H4 (cell line): ENCODE data around the gene DDX51. TPM values are rescaled to one million over a fixed set of nuclear protein-coding genes. Genes with fewer than 3 reads are reported as not detected.
A peak's percentile ranks its signal among the peaks of the same experiment; 100 is the strongest.

Source experiments
- DNase-seq: peaks from one replicate; pipeline ENCODE4 v3.0.0-alpha.2; 2015; ENCODE audit warnings: low spot score
- total RNA-seq: library from RNA; depleted of rRNA; stranded (reverse); fragments of >200 nt; shearing (Covaris generic); gene quantifications from 2 replicates; pipeline ENCODE4 v1.2.3, GENCODE V29; 2014

Gene DDX51
- total RNA-seq, 1 experiment from 2014 or later: 4.2 TPM

DNA sequence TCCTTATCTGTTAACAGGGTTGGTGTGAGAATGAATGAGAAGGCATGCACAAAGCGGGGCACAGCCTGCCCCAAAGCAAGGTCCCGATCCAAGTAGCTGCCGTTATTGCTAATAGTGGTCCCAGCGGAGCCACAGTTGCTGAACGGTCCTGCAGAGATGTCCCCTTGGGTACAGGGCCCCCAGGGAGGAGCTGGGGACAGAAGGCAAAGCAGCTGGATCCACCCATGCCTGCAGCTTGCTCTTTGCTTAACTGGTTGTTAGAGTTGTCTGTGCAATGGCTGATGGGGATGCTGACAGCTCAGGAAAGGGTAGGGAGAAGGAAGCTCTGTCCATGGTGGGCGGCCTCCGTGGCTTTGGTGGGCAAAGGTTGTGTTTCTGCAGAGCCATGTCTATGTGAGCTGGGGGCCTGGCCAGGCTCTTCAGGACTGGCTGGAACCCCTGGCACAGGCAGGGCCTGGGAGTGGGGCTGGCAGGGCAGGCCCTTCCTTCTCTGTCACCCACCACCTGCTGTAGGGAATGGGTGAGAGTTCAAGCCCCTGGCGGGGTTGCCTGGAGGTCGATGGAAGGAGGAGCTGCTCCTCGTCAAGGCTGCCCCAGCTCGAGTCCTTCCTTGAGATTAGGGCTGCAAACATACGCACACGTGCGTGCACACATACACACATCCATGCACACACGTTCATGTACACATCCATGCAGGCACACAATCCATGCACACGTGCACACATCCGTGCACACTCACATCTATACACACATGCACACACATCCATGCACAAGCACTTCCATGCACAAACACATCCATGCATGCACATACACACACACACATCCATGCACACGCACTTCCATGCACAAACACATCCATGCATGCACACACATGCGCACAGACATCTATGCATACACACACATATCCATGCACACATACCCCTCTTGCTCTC is 35.6 kb upstream of the DDX51 start:
- DNase-seq: no peak

DNA sequence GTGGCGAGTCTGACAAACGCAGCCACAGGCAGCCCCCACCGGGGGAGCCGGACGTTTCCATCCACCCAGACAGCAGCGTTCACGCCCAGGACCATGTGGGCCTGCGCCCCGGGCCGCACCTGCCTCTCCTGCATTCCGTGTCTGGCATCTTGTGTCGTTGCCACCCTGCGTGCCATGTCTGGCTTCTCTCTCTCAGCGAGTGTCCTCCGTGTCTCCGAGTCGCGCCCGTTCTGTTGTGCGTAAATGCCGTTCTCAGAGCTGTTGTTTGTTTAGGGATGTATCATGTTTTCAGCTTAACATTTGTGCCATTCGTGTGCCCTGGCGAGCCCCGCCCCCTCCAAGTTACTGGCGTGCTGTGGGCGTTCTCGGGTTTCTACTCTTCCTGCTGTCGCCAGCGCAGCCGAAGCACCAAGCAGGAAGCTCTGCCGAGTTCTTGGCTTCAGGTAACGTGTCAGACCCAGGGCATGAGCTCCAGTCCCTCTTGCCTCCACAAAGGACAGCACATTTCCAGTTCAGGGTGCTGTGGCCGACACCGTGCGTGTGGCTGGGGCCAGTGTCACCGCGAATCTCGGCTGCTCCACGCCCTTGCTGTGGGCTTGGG is 34.8 kb upstream of the DDX51 start:
- no peak for DNase-seq

DNA sequence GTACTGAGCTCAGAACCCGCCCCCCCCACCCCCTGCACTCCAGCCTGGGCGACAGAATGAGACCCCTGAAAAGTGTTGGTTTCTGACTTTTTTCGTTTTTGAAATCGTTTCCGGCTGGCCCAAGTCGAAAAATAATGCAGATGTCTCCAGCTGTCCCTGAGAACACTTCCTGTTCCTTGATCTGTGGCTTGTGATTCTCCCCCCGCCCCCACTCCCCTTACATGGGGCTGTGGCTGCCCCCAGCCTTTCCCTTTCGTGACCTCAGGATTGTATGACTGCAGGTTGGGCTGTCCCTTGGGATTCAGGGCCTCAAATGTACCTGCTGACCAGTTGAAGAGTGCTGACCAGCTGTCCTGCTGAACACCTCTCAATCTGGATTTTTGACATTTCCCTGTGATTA is 34.2 kb upstream of the DDX51 start:
- no peak for DNase-seq

DNA sequence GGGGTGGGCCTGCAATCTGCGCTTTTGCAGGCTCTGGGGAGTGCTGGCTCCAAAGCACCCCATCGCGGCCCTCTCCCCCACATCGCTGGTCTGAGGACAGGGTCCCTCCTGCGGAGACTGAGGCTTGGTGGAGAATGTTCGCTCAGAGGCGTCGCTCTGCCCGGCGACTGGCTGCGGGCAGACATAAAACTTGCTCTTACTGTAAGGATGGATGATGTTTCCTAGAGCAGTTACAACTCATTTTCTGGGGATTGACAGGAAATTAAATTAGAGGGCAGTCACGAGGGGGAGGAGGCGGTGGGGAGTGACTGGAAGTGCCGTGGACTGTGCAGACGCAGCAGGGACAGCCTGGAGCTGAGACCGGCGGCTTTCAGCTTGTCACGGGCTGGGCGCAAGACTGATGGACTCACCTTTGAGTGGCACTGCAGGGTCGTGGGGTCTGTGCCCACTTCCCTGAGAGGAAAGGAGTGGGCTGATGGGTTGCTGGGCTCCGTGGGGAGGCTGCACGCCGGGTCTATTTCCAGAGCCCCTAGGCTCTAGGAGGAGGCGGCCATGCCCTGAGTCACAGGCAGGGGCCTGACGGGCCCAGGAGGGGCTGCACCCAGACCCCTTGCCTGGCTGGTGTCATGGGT is 32.9 kb upstream of the DDX51 start:
- no peak for DNase-seq

DNA sequence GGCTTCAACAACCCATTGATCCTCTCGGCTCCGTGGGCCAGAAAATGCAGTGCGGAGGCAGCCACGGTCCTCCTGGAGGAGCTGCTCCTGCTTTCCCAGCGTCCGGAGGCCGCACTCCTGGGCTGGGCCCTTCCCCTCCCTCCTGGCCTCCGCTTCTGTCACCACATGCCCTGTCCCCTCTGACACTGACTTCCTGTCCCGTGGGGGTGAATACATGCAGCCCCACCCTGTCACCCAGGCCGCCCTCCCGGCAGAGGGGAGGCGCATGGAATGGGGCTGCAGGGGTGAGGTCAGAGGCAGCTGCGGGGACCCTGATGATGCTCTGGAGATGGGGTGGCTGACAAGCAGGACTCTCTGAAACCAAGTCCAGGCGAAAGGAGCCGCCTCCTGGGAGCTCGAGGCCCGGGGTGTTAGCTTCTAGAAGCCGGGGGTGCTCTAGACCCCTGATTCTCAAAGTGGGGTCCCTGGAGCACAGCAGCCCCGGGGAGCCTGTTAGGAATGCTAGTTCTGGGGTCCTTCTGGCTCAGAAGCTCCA is 32.3 kb upstream of the DDX51 start:
- no peak for DNase-seq

DNA sequence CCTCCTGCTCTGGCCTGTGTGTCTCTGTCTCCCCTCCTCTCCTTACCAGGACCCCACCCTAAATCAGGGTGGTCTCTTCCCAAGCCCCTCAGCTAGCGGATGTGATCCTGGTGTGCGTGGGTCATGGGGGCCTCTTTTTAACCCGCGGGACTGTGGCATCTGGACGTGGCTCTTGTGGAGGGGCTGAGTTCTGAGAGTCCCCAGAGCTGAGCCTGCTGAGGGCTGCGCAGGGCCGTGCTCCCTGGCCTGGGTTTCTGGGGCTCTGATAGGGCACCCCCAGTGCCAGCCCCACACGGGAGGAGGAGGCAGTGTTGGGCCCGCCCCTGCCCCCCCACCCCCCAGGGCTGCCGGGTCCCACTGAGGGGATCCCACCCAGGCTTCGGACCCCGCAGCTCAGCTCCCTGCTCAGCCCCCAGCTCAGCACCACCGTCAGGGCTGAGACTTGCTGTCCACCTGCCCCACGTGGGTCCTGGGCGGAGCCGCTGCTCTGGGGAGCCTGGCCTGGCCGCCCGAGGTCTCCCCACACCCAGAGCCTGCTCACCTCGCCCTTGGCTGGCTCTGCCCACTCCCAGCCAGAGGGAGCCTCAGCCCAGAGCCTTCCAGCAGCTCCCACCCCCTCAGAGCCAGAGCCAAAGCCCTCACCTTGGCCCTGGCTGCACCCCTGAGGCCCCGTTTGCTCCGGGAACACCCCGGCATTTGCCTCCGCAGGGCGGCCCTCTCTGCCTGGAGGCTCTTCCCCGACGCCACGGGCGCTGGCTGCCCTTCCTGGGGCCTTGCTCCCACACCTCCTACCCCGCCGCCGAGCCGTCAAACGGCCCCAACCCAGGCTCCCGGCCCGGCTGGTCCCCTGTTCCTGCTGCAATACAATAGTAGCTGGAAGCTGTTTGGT is 31.6 kb upstream of the DDX51 start:
- no peak for DNase-seq

DNA sequence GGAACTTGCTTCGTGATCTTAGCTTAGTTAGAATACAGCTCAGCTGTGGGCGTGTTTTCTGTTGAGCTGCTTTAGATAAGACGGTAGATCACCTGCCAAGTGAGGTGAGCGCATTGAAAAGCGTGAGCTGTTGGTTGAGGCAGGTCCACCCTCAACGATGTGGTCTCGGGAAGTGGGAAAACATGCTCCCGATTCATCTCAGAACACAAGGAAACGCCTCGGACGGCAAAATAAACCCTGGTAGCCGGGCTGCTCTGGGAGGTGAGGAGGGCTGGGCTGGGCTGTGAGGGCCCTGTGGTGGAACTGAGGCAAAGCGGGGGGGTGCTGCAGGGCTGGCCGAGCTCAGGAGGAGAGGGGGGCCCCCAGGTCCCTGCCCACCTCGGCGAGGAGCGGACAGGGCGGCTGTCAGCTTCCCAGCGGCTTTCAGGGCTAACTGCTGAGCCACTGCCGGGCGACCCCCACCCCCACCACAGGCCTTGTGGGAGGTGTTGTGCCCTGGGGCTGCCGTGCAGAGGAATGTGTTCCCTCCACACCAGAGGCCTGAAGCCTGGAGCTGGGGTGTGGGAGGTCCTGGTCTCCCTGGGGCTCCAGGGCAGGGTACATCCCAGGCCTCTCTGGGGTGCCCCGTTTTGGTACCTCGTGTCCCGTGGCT is 30.8 kb upstream of the DDX51 start:
- DNase-seq: no peak

DNA sequence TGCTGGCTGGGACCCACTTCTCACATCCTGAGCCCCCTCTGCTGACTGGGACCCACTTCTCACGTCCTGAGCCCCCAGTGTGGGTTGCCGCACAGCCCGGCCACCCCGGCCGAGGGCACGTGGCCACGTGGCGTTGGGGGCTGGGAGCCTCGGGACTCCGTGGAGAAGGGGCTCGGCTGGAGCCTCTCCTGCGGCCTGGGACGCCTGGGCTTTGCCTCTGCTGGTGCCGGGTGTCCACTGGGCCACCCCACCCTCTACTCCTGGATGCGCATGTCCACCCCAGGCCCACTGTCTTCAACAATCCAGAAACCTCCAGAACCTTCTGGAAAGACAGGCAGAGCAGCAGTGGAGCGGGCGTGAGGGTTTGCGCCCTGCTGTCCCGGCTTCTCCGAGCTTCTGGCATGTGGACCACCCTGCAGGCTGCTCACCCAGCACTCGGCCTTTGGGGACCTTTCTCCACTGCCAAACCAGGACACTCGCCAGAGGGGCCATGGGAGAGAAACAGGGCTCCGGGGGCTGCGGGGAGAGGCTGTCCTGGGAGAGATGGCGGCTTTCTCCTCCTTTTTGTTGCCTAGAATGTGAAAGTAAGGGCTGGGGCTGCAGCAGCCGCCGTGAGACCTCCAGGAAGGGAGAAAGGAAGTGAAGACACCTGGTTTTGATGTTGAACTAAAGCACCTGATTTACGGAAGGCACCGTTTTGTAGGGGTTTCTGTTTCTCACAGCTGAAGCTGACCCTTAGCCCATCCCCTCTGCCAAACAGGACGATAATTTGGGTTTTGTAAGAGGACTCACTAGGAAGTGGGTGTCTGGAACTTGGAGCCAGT is 30.1 kb upstream of the DDX51 start:
- no peak for DNase-seq

DNA sequence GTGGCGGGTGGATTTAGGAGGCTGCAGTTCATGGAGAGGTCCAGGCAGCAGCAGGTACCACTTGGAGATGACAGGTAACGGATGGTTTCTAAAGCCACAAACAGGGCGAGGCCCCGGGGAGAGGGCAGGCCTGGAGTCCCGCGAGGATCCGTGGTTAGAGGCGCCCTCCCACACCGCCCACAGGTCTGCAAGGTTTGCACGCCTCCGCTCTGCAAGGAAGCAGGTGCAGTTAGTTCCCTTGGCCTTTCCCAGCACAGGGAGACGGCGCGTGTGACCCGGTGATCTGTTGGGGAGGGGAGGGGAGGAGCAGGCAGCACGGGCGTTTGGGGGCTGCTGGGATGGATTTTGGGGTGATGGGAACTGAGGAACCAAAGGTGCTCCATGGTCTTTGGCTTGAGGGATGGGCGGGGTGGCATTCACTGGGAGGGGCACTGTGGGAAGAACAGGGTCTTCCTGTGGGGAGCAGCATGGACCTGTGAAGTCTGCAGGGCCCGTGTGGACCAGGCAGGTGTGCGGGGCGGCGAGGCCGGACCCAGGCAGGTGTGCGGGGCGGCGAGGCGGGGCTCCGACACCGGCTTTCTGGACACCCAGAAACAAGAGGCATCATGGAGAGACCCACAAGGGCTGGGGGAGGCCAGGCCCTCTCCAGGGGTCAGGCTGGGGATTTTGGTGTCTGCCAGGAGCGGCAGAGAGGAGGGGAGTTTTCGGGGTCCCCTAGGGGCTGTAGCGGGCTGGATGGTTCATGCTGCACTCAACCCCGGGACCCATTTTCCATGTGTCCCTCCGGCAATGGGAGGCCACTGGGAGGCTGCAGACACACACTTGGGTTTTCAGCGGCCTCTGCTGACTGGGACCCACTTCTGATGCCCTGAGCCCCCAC is 29.3 kb upstream of the DDX51 start:
- no peak for DNase-seq

DNA sequence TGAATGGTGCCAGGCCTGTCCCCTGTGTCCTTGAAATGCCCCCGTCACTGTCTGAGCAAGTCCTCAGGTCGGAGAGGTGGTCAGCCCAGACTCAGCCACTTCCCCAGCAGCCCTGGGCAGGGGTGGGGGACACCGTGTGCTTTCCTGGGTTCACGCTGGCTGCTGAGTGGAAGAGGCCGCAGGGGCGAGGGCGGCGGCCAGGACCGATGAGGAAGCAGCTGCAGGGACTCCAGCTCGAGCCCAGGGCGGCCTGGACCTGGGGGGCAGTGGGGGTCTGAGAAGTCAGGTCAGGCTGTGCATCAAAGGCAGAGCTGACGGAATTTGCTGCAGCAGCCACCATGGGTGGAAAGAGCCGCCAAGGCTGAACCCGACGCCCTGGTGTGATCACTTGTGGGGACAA is 28.5 kb upstream of the DDX51 start:
- DNase-seq: no peak

DNA sequence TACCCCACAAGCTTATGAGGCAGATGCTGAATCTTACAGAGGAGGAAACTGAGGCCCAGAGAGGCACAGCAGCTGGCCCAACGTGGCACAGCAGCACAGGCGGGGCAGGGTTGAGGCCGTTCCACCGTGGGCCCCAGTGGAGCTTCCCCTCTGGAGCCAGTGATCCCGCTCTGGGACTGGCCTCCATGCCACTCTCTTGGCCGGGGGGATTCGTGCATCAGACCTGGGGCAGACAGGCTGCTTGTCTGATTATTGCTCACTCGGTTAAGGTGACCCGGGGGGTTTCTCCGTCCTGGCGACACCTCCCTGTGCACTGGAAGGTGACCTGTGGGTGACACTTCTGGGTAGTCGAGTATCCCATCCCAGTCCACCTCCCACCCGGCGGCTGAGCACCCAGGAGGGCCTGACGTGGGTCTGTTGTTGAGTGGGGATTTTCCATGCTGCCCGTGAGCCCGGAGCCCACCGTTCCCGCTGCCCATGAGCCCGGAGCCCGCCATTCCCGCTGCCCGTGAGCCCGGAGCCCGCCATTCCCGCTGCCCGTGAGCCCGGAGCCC is 27.9 kb upstream of the DDX51 start:
- no peak for DNase-seq

DNA sequence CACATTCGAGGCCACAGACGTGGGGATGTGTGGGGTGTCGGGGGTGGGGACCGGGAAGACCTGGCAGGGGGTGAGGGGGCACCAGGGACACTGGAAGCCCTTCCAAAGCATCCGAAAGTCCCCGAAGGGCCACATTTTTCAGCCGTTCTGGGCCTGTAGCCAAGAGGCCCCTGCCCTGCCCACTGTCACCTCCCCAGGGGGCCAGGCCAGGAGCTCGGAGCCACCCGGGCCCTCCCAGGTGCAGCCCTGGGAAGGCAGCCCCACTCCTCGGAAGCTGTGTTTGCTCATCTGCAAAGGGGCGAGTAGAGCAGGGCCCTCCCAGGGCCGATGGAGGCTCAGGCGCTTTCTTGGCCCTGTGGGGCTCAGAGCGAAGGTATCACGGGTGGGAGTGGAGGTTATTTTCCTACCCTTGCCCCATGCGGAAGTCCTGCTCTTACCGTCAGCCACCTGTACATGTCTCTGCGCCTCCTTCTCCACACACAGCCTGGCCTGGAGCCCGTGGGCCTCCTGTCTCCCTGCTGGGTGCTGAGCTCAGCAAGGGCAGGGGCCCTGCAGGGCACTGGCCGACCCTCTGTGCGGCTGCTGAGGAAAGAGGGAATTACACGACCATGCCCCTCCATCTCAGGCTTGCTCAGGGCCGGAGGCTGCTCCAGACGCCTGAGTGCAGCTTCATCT is 27.3 kb upstream of the DDX51 start:
- DNase-seq: no peak

DNA sequence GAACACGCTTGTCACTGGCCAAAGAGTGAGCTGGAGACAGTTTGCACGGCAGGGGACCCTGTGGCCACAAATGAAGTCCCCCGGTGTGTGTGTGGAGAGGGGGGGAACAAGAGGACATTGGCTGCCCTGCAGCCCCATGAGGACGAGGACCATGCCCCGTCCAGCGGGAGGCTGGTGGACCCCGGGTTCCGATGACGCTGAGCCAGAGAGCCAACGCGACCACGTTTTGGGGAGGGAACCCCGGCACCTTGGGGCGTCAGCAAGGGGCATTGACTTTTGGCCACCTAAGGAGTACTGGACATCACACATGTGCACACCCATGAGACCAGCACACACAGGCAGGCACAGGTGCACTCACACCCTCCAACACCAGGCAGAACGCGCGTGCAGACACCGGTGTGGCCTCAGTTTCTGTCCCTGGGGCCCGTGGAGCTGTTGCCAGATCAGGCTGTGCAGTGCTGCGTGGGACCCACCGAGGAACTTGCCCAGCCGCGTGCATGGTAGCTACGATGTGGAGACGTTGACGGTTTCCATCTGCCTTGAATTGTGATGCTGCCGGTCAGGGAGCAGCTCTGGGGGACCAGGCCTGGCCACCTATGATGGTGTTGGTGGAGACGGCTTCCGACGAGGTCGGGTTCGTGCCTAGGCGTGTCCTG is 26.6 kb upstream of the DDX51 start:
- DNase-seq: no peak

DNA sequence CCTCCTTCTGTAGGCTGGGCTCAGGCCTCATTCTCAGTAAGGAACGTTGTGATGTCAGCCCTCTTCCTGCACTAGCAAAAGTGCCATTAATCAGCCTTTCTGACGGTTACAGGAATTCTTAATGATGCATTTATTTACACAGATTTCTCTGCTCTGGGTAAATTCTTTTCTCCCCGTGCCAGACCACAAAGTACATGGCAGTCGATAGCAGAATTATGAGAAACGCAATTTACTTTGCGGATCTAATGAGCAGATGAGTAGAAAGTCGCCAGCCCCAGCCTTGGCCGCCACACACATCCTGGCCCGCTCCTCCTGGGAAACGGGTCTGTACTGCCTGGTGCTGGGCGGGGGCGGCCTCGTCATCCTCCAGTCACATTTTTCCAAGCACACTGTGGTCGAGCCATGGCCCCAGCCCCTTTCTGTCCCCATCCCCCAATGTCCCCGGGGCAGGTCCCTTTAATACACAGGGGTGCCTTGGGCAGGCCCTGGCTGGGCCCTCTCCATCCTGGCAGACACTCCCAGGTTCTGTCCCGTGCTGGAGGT is 26.0 kb upstream of the DDX51 start:
- DNase-seq: peak; percentile 84

DNA sequence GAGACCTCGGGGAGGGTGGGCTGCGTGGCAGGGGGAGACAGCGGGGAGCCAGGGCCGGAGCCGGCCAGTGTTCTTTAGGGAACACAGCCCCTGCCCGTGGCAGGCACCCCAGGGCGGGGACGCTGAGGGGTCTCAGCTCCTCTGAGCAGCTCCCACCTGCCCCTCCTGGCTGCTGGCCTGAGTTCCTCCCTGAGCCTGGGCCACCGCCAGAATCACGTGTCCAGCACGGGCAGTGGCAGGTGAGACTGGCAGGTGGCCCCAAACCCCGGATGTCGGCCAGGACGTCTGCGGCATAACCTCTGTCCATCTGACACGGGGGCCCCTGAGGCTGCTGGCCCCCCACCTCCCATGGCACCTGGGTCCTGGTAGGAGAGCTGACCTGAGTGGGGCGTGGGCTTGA is 25.3 kb upstream of the DDX51 start:
- no peak for DNase-seq

DNA sequence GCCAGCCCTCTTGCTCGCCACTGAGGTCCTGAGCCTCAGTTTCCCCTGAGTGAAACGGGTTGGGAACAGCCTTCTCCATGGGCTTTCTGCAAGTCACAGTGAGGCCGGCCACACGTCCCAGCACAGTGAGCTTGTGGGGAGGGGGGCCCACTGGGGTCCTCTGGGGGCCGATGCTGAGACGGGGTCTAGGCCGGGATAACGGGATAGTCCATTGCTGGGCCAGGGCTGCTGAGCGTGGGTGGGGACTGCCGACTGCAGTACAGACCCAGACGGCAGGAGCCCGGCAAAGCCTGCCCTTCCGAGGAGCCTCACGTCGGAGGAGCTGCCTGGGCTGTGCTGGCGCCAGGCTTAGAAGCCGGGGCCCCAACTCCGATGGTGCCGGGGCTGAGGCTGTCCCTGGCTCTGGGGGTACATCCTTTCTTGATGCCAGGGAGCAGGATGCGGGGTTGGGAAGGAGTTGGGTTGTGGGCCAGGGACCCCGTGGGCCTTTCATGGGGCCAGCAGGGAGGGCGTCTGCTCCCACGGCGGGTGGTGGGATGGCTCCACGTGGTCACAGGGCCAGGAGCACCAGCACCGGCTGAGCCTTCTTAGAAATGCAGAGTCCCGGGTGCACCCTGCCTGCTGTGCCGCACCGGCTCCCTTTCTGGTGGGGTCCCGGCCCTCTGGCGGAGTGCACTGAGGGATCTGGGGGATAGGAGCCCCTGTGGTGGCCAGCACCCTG is 24.4 kb upstream of the DDX51 start:
- DNase-seq: no peak
